NCI-H2081 (cell line): Measurements from ENCODE around the gene XDH.
A peak's percentile ranks its signal among the peaks of the same experiment; 100 is the strongest.

Experiments
- DNase-seq, 2 experiments: peaks; one replicate each; lab custom pipeline; 2025; lab: John Stamatoyannopoulos, UW

Gene XDH

GRCh38 chr2:31402388-31402787, 12.2 kb downstream of the XDH start:
- DNase-seq: no peak

- no peak for DNase-seq
Measured at GRCh38 chr2:31401580-31401979, 13.0 kb downstream of the XDH start.

- DNase-seq: no peak
Measured at GRCh38 chr2:31398881-31399280, 15.7 kb downstream of the XDH start.

GRCh38 chr2:31397094-31397493, 17.4 kb downstream of the XDH start:
- DNase-seq: peak; percentile 85 to 94

- DNase-seq: no peak
Measured at GRCh38 chr2:31390324-31390723, 24.2 kb downstream of the XDH start.

GRCh38 chr2:31388736-31389135, 25.8 kb downstream of the XDH start:
- no peak for DNase-seq

- no peak for DNase-seq
Measured at GRCh38 chr2:31387850-31388249, 26.7 kb downstream of the XDH start.

- peak in 1 of 2 experiments; percentile 9 for DNase-seq
Measured at GRCh38 chr2:31386648-31387047, 27.9 kb downstream of the XDH start.

GRCh38 chr2:31386172-31386571, 28.4 kb downstream of the XDH start:
- DNase-seq: no peak

- DNase-seq: no peak
Measured at GRCh38 chr2:31384771-31385276, 29.7 kb downstream of the XDH start.

- no peak for DNase-seq
Measured at GRCh38 chr2:31384351-31384750, 30.2 kb downstream of the XDH start.

- no peak for DNase-seq
Measured at GRCh38 chr2:31383471-31384153, 30.9 kb downstream of the XDH start.

- no peak for DNase-seq
Measured at GRCh38 chr2:31382452-31383120, 32.0 kb downstream of the XDH start.

- no peak for DNase-seq
Measured at GRCh38 chr2:31381601-31382000, 32.9 kb downstream of the XDH start.

- DNase-seq: no peak
Measured at GRCh38 chr2:31380243-31380642, 34.3 kb downstream of the XDH start.

- no peak for DNase-seq
Measured at GRCh38 chr2:31379747-31380146, 34.8 kb downstream of the XDH start.

GRCh38 chr2:31378791-31379501, 35.6 kb downstream of the XDH start:
- DNase-seq: no peak

GRCh38 chr2:31378389-31378788, 36.2 kb downstream of the XDH start:
- DNase-seq: peak in 1 of 2 experiments; percentile 4

- DNase-seq: no peak
Measured at GRCh38 chr2:31373127-31373526, 41.4 kb downstream of the XDH start.

- DNase-seq: no peak
Measured at GRCh38 chr2:31372097-31372496, 42.4 kb downstream of the XDH start.

GRCh38 chr2:31371691-31372090, 42.9 kb downstream of the XDH start:
- DNase-seq: no peak

- DNase-seq: no peak
Measured at GRCh38 chr2:31366733-31367132, 47.8 kb downstream of the XDH start.
